DMS79 (cell line): Measurements from ENCODE around the gene CNOT1.
A peak's percentile ranks its signal among the peaks of the same experiment; 100 is the strongest.
"Not testable (repeated sequence)": the region's sequence is repeated elsewhere in the genome, so short reads cannot be mapped to it uniquely, and the experiment has no call there.

Experiments
- DNase-seq: peaks from one replicate; lab custom pipeline; 2025; lab: John Stamatoyannopoulos, UW

The CNOT1 gene

GRCh38 chr16:58638148-58639036 is 8.8 kb upstream of the CNOT1 start:
- DNase-seq: no peak

GRCh38 chr16:58637021-58637420 is 7.4 kb upstream of the CNOT1 start:
- not testable (repeated sequence) for DNase-seq

GRCh38 chr16:58636466-58636865 is 6.8 kb upstream of the CNOT1 start:
- DNase-seq: no peak

GRCh38 chr16:58635502-58635901 is 5.9 kb upstream of the CNOT1 start:
- DNase-seq: no peak

- DNase-seq: no peak
Measured at GRCh38 chr16:58634265-58634802, 4.7 kb upstream of the CNOT1 start.

GRCh38 chr16:58628845-58629732 is 537 bp downstream of the CNOT1 start:
- peak; percentile 6 for DNase-seq

GRCh38 chr16:58624209-58624608 is 5.4 kb downstream of the CNOT1 start:
- no peak for DNase-seq

- no peak for DNase-seq
Measured at GRCh38 chr16:58620396-58620795, 9.2 kb downstream of the CNOT1 start.

- no peak for DNase-seq
Measured at GRCh38 chr16:58615280-58615679, 14.3 kb downstream of the CNOT1 start.

- no peak for DNase-seq
Measured at GRCh38 chr16:58614860-58615259, 14.8 kb downstream of the CNOT1 start.

GRCh38 chr16:58614212-58614611 is 15.4 kb downstream of the CNOT1 start:
- DNase-seq: no peak

GRCh38 chr16:58612965-58613364 is 16.7 kb downstream of the CNOT1 start:
- not testable (repeated sequence) for DNase-seq

- no peak for DNase-seq
Measured at GRCh38 chr16:58608601-58609136, 21.0 kb downstream of the CNOT1 start.

GRCh38 chr16:58605562-58605961 is 24.1 kb downstream of the CNOT1 start:
- no peak for DNase-seq

- DNase-seq: no peak
Measured at GRCh38 chr16:58591083-58591482, 38.5 kb downstream of the CNOT1 start.

GRCh38 chr16:58589326-58589905 is 40.2 kb downstream of the CNOT1 start:
- DNase-seq: no peak

GRCh38 chr16:58588406-58588805 is 41.2 kb downstream of the CNOT1 start:
- DNase-seq: no peak

- DNase-seq: no peak
Measured at GRCh38 chr16:58586340-58587030, 43.1 kb downstream of the CNOT1 start.

GRCh38 chr16:58584831-58585505 is 44.7 kb downstream of the CNOT1 start:
- no peak for DNase-seq

- no peak for DNase-seq
Measured at GRCh38 chr16:58582971-58583765, 46.5 kb downstream of the CNOT1 start.
